ENCODE results near the gene PPP4R4. TPM values are rescaled to one million over a fixed set of nuclear protein-coding genes. Genes with fewer than 3 reads are reported as not detected.

Gene PPP4R4
- total and polyA plus RNA-seq, 2 experiments from 2014 or later, result 0.11 to 0.22 TPM

DNA sequence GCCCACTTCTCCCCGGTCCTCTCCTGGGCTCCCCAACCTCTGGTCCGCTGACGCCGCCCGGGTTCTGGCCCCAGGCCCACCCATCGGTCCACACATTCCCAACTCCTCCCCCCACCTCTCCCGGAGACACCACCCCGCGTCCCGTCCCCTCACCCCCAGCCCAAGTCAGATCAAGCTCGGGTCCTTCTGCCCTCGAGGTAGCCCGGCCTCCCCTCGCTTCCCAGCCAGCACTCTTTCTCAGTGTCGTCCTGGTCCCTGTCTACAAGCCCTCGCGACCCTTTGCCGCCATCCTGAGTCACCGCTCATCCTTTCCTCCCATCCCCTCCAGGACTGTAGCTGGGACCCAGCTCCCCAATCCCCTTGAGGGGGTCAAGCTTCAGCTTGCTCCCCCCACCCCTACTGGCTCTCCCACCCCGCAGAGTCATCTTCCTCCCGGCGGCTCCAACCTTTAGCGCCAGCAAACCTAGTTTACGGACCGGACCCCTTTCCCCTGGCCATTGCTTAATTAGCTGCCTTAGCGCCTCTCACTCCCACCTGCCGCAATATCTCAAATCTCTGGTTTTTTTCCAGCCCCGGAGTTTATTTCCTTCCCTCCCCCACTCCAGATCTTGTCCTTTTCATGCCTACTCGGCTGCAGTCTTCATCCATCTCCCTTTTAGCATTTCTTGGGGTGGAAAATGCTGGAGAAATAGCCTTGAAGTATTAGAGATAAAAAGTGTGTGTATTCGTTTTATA, 1.1 kb downstream of the PPP4R4 start:
- DNase-seq, result peak; percentile 22
- Histone ChIP-seq H3K36me3 (ENCODE audit: low read depth) (no peaks in the 10 kb centered on the region), H3F3A (ENCODE audit: insufficient read depth) (peaks cover 16% of the 10 kb centered on the region), H3K9ac (no peak overlapping the region), H4K20me1 (ENCODE audit: insufficient read depth) (no peaks in the 10 kb centered on the region), H3K4me3 (0 out of 2 replicates have a peak overlapping the region, but pooled peaks have one; percentile 74), H2AFZ (peak overlapping the region; percentile 77), H3K27ac (no peak overlapping the region), H3K79me2 (ENCODE audit: insufficient read depth) (no peaks in the 10 kb centered on the region), H3K27me3 (replicated peaks; ENCODE audit: insufficient read depth) (peaks cover 29% of the 10 kb centered on the region), H3K4me2 (ENCODE audit: unreplicated experiment) (no peak overlapping the region), H3K4me1 (ENCODE audit: insufficient read depth) (peaks cover 4% of the 10 kb centered on the region; the same call in 1 of the 2 replicates), H3K9me2 (ENCODE audit: insufficient read depth) (no peaks in the 10 kb centered on the region), H3K9me3 (ENCODE audit: low read depth) (no peaks in the 10 kb centered on the region)
- WGBS, 2 experiments (ENCODE audit: low coverage in 1 of 2, low lambda C conversion rate in 2 of 2, missing lambda C conversion rate in 2 of 2), result 2 to 5% methylated on average over 19 to 29 of the region's 30 CpGs
- TF ChIP-seq EZH2 (IDR thresholded peaks at IDR 0.05; ENCODE audit: insufficient read depth, poor library complexity, severe bottlenecking) (no peak), EZH2phosphoT487 (IDR thresholded peaks at IDR 0.05; ENCODE audit: insufficient read depth, low read depth) (no peak)
- in situ Hi-C loops (cut with MboI), result no loop called here

DNA sequence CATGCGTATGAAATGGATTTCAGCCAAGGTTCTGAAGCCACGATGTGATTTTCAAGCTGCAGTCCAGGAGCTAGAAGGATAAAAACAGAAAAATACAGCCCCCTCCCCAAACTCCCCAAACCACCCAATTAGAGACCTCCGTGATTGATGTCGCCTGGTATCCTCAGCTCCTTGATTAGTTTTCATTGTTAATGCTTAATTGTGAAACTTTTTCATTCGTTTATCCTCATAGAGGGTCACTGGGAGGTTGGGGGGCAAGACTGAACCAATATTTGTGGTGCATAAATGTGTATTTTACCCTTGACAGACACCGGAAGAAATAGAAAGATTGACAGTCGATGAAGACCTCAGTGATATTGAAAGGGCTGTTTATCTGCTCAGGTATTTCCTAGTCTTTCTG, 1.6 kb downstream of the PPP4R4 start:
- no peak overlapping the region for H3K4me2 ChIP-seq (ENCODE audit: unreplicated experiment)
- no peaks in the 10 kb centered on the region for H3K79me2 ChIP-seq (ENCODE audit: insufficient read depth)
- peaks cover 16% of the 10 kb centered on the region for H3F3A ChIP-seq (ENCODE audit: insufficient read depth)
- H3K4me1 ChIP-seq (ENCODE audit: insufficient read depth), result peaks cover 3% of the 10 kb centered on the region; the same call in 1 of the 2 replicates
- in situ Hi-C loops (cut with MboI), result no loop called here
- whole genome bisulfite sequencing, 2 experiments (ENCODE audit: low coverage in 1 of 2, low lambda C conversion rate in 2 of 2, missing lambda C conversion rate in 2 of 2), result 39 to 42% methylated on average over 7 of the region's 7 CpGs
- DNase-seq, result no peak
- H2AFZ ChIP-seq, result no peak overlapping the region
- TF ChIP-seq EZH2 (IDR thresholded peaks at IDR 0.05; ENCODE audit: insufficient read depth, poor library complexity, severe bottlenecking) (no peak), EZH2phosphoT487 (IDR thresholded peaks at IDR 0.05; ENCODE audit: insufficient read depth, low read depth) (no peak)
- H3K9ac ChIP-seq, result no peak overlapping the region
- no peaks in the 10 kb centered on the region for H3K9me3 ChIP-seq (ENCODE audit: low read depth)
- no peaks in the 10 kb centered on the region for H3K36me3 ChIP-seq (ENCODE audit: low read depth)
- no peak overlapping the region for H3K27ac ChIP-seq
- peaks cover 29% of the 10 kb centered on the region for H3K27me3 ChIP-seq (replicated peaks; ENCODE audit: insufficient read depth)
- no peaks in the 10 kb centered on the region for H3K9me2 ChIP-seq (ENCODE audit: insufficient read depth)
- H4K20me1 ChIP-seq (ENCODE audit: insufficient read depth), result no peaks in the 10 kb centered on the region
- no peak overlapping the region for H3K4me3 ChIP-seq

DNA sequence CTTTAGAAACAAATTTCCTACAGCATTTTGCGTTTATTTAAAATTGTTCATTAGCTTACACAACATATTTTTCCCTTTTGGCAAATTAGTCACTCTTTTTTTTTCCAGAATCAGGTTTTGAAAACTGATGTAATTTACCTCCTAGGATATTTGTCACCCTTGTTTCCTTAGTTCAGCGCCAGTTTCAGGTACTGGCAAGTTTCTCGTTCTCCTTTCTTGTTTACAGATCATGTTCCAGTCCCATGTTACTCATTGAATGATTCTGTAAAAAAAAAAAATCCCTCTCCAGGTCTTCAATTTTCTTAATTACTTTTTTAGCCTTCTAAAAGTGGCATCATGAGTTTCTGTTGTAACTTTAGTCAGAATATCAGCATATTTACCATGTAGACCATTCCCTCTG, 2.7 kb downstream of the PPP4R4 start:
- TF ChIP-seq EZH2phosphoT487 (IDR thresholded peaks at IDR 0.05; ENCODE audit: insufficient read depth, low read depth) (no peak), EZH2 (IDR thresholded peaks at IDR 0.05; ENCODE audit: insufficient read depth, poor library complexity, severe bottlenecking) (no peak)
- in situ Hi-C loops (cut with MboI), result no loop called here
- H3K9me2 ChIP-seq (ENCODE audit: insufficient read depth), result no peaks in the 10 kb centered on the region
- H3K27me3 ChIP-seq (replicated peaks; ENCODE audit: insufficient read depth), result peaks cover 29% of the 10 kb centered on the region
- no peaks in the 10 kb centered on the region for H3K9me3 ChIP-seq (ENCODE audit: low read depth)
- no peak overlapping the region for H3K27ac ChIP-seq
- H2AFZ ChIP-seq, result no peak overlapping the region
- no peak for DNase-seq
- no peaks in the 10 kb centered on the region for H3K4me1 ChIP-seq (ENCODE audit: insufficient read depth)
- peaks cover 10% of the 10 kb centered on the region; the same call in 1 of the 2 replicates for H3F3A ChIP-seq (ENCODE audit: insufficient read depth)
- no peaks in the 10 kb centered on the region for H4K20me1 ChIP-seq (ENCODE audit: insufficient read depth)
- H3K79me2 ChIP-seq (ENCODE audit: insufficient read depth), result no peaks in the 10 kb centered on the region
- no peak overlapping the region for H3K4me2 ChIP-seq (ENCODE audit: unreplicated experiment)
- 74 to 85% methylated on average over 3 of the region's 3 CpGs for WGBS, 2 experiments (ENCODE audit: low coverage in 1 of 2, low lambda C conversion rate in 2 of 2, missing lambda C conversion rate in 2 of 2)
- H3K9ac ChIP-seq, result no peak overlapping the region
- no peak overlapping the region for H3K4me3 ChIP-seq
- H3K36me3 ChIP-seq (ENCODE audit: low read depth), result no peaks in the 10 kb centered on the region

DNA sequence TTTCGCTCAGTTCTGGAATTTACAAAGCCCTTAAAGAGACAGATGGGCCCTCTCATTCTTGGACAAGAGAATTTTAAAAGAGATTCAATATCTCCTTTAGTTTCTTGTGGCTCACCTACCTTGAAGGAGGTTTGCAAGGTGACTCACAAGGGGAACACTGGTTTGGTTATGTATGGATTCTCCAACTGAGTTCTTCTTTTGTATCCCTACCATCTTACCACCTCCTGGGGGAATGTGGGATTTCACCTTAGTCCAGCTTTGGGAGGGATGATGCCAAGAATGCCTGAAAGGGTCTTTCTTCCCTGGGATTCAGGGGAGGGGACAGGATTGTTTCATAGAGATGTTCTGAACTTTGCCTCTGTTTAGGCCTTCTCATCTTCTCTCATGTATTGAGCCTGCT, 3.7 kb downstream of the PPP4R4 start:
- Histone ChIP-seq H3K27ac (no peak overlapping the region), H4K20me1 (ENCODE audit: insufficient read depth) (no peaks in the 10 kb centered on the region), H3F3A (ENCODE audit: insufficient read depth) (no peaks in the 10 kb centered on the region), H3K27me3 (replicated peaks; ENCODE audit: insufficient read depth) (peaks cover 29% of the 10 kb centered on the region), H2AFZ (no peak overlapping the region), H3K4me3 (no peak overlapping the region), H3K4me1 (ENCODE audit: insufficient read depth) (no peaks in the 10 kb centered on the region), H3K9me2 (ENCODE audit: insufficient read depth) (no peaks in the 10 kb centered on the region), H3K4me2 (ENCODE audit: unreplicated experiment) (no peak overlapping the region), H3K9me3 (ENCODE audit: low read depth) (no peaks in the 10 kb centered on the region), H3K36me3 (ENCODE audit: low read depth) (no peaks in the 10 kb centered on the region), H3K79me2 (ENCODE audit: insufficient read depth) (no peaks in the 10 kb centered on the region), H3K9ac (no peak overlapping the region)
- 84 to 85% methylated on average over 1 of the region's 1 CpG for WGBS, 2 experiments (ENCODE audit: low coverage in 1 of 2, low lambda C conversion rate in 2 of 2, missing lambda C conversion rate in 2 of 2)
- TF ChIP-seq EZH2 (IDR thresholded peaks at IDR 0.05; ENCODE audit: insufficient read depth, poor library complexity, severe bottlenecking), result no peak
- TF ChIP-seq EZH2phosphoT487 (IDR thresholded peaks at IDR 0.05; ENCODE audit: insufficient read depth, low read depth), result no peak
- DNase-seq, result no peak
- in situ Hi-C loops (cut with MboI), result no loop called here

Data from GM23248 (cell line).